ENCODE measurements around the gene KDM3B.
A peak's percentile ranks its signal among the peaks of the same experiment; 100 is the strongest.

DNA sequence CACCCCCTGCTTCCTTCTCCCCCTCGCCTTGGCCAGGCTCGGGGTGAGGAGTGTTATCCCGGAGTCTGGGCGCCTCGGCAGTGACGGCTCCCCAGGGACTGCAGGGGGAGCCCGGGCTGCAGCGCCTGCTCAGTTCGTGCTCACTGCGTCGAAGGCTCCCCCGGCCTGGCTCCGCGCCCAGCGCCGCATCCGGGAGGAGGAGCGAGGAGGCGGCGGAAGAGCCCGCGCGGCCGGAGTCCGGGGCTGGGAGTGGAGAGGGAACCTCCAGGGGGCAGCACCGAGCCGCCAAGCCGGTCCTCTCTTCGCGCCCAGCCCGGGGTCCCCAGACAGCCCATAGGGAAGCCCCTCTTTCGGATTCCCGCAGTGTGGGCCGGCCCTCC is 111.5 kb downstream of the KDM3B start:
- TF ChIP-seq POLR2AphosphoS5 (IDR thresholded peaks at IDR 0.05; ENCODE audit: low read depth) (peak; percentile 82), EZH2phosphoT487 (IDR thresholded peaks at IDR 0.05; ENCODE audit: unreplicated experiment) (no peak), CREB1 (CRISPR knock-in tag; IDR thresholded peaks at IDR 0.05; ENCODE audit: low read depth) (peak; percentile 41; the same call in 1 of the 2 replicates)
- TF ChIP-seq, protein P1, sequence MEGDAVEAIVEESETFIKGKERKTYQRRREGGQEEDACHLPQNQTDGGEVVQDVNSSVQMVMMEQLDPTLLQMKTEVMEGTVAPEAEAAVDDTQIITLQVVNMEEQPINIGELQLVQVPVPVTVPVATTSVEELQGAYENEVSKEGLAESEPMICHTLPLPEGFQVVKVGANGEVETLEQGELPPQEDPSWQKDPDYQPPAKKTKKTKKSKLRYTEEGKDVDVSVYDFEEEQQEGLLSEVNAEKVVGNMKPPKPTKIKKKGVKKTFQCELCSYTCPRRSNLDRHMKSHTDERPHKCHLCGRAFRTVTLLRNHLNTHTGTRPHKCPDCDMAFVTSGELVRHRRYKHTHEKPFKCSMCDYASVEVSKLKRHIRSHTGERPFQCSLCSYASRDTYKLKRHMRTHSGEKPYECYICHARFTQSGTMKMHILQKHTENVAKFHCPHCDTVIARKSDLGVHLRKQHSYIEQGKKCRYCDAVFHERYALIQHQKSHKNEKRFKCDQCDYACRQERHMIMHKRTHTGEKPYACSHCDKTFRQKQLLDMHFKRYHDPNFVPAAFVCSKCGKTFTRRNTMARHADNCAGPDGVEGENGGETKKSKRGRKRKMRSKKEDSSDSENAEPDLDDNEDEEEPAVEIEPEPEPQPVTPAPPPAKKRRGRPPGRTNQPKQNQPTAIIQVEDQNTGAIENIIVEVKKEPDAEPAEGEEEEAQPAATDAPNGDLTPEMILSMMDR (conservative IDR thresholded peaks at IDR 0.05; ENCODE audit: low read depth in 2 of 2) = peak; percentile 69 to 77

Measured in GM23338 (cell line).